Measurements from ENCODE around the gene FBXW8. TPM values are rescaled to one million over a fixed set of nuclear protein-coding genes. Genes with fewer than 3 reads are reported as not detected.

The FBXW8 gene
- total RNA-seq, 2 donors from 2014 or later, result 26.1 to 34.7 TPM

- WGBS, 2 experiments (ENCODE audit: insufficient coverage in 1 of 2, insufficient read length in 1 of 2), result 96 to 100% methylated on average over 2 to 4 of the region's 4 CpGs
- Histone ChIP-seq H3K4me3 (ENCODE audit: low read length) (no peak overlapping the region), H3K27ac (ENCODE audit: low read depth, low read length) (no peak overlapping the region), H3K9ac (ENCODE audit: extremely low read depth, low read length, poor library complexity, severe bottlenecking) (no peak overlapping the region), H3K27me3 (ENCODE audit: control insufficient read depth, insufficient read depth, low read length, poor library complexity, severe bottlenecking) (no peaks in the 10 kb centered on the region), H3K4me1 (ENCODE audit: control insufficient read depth, insufficient read depth, low read length) (peaks cover 8% of the 10 kb centered on the region), H3K36me3 (ENCODE audit: control insufficient read depth, insufficient read depth, low read length) (no peaks in the 10 kb centered on the region), H3K9me3 (ENCODE audit: control insufficient read depth, low read length) (no peaks in the 10 kb centered on the region)
- H3K36me3 Mint-ChIP-seq (ENCODE audit: low read depth), result no peaks in the 10 kb centered on the region
- no peak for DNase-seq
- no peaks in the 10 kb centered on the region for H3K27me3 Mint-ChIP-seq (ENCODE audit: insufficient read depth)
- H3K4me3 Mint-ChIP-seq, result no peak overlapping the region
- H3K27ac Mint-ChIP-seq, result no peak overlapping the region
- H3K4me1 Mint-ChIP-seq, result peaks cover 9% of the 10 kb centered on the region
- no peaks in the 10 kb centered on the region for H3K9me3 Mint-ChIP-seq
- TF ChIP-seq CTCF (conservative IDR thresholded peaks at IDR 0.05), result no peak
Measured at GRCh38 chr12:116862167-116862566, 48.6 kb upstream of the FBXW8 start.

- no peaks in the 10 kb centered on the region for H3K9me3 Mint-ChIP-seq
- H3K27me3 ChIP-seq (ENCODE audit: control insufficient read depth, insufficient read depth, low read length, poor library complexity, severe bottlenecking), result no peaks in the 10 kb centered on the region
- H3K4me3 ChIP-seq (ENCODE audit: low read length), result no peak overlapping the region
- peaks cover 9% of the 10 kb centered on the region for H3K4me1 Mint-ChIP-seq
- peaks cover 8% of the 10 kb centered on the region for H3K4me1 ChIP-seq (ENCODE audit: control insufficient read depth, insufficient read depth, low read length)
- H3K27ac Mint-ChIP-seq, result no peak overlapping the region
- H3K4me3 Mint-ChIP-seq, result no peak overlapping the region
- no peaks in the 10 kb centered on the region for H3K9me3 ChIP-seq (ENCODE audit: control insufficient read depth, low read length)
- no peaks in the 10 kb centered on the region for H3K36me3 Mint-ChIP-seq (ENCODE audit: low read depth)
- DNase-seq, result peak; percentile 96
- 69% methylated on average over 4 to 6 of the region's 6 CpGs for WGBS, 2 experiments (ENCODE audit: insufficient coverage in 1 of 2, insufficient read length in 1 of 2)
- no peaks in the 10 kb centered on the region for H3K36me3 ChIP-seq (ENCODE audit: control insufficient read depth, insufficient read depth, low read length)
- no peak overlapping the region for H3K9ac ChIP-seq (ENCODE audit: extremely low read depth, low read length, poor library complexity, severe bottlenecking)
- no peak overlapping the region for H3K27ac ChIP-seq (ENCODE audit: low read depth, low read length)
- H3K27me3 Mint-ChIP-seq (ENCODE audit: insufficient read depth), result no peaks in the 10 kb centered on the region
- TF ChIP-seq CTCF (conservative IDR thresholded peaks at IDR 0.05), result peak; percentile 95
Measured at GRCh38 chr12:116863275-116863767, 47.4 kb upstream of the FBXW8 start.

GRCh38 chr12:116864371-116865160 lies 46.2 kb upstream of the FBXW8 start:
- H3K4me3 Mint-ChIP-seq, result no peak overlapping the region
- Histone ChIP-seq H3K9ac (ENCODE audit: extremely low read depth, low read length, poor library complexity, severe bottlenecking) (no peak overlapping the region), H3K4me1 (ENCODE audit: control insufficient read depth, insufficient read depth, low read length) (peaks cover 8% of the 10 kb centered on the region), H3K27ac (ENCODE audit: low read depth, low read length) (no peak overlapping the region), H3K36me3 (ENCODE audit: control insufficient read depth, insufficient read depth, low read length) (no peaks in the 10 kb centered on the region), H3K27me3 (ENCODE audit: control insufficient read depth, insufficient read depth, low read length, poor library complexity, severe bottlenecking) (no peaks in the 10 kb centered on the region), H3K9me3 (ENCODE audit: control insufficient read depth, low read length) (no peaks in the 10 kb centered on the region), H3K4me3 (ENCODE audit: low read length) (no peak overlapping the region)
- no peak for DNase-seq
- no peak for TF ChIP-seq CTCF (conservative IDR thresholded peaks at IDR 0.05)
- H3K4me1 Mint-ChIP-seq, result peaks cover 9% of the 10 kb centered on the region
- no peaks in the 10 kb centered on the region for H3K36me3 Mint-ChIP-seq (ENCODE audit: low read depth)
- H3K27me3 Mint-ChIP-seq (ENCODE audit: insufficient read depth), result no peaks in the 10 kb centered on the region
- no peak overlapping the region for H3K27ac Mint-ChIP-seq
- no peaks in the 10 kb centered on the region for H3K9me3 Mint-ChIP-seq
- WGBS, 2 experiments (ENCODE audit: insufficient coverage in 1 of 2, insufficient read length in 1 of 2), result 89 to 92% methylated on average over 10 to 13 of the region's 13 CpGs

Data from endodermal cell (in vitro differentiated cells).